GM18951 (cell line): ENCODE measurements around the gene TEAD4.

ENCODE experiments used
- POLR2A ChIP-seq: IDR thresholded peaks from 4 replicates; pipeline ENCODE4 v1.6.1; 2011; ENCODE audit warnings: mild to moderate bottlenecking; ENCODE audit not compliant: insufficient read length, insufficient read depth; ENCODE audit errors: extremely low read depth
- in situ Hi-C: fragments of 300-500 bp; cut with MboI; formaldehyde crosslinking; loops from one replicate; pipeline ENCODE4 v1.12.0; 2022; ENCODE audit warnings: low sequenced_read_pairs, mixed read lengths, inconsistent platforms; ENCODE audit not compliant: unreplicated experiment

TEAD4 gene

GRCh38 chr12:2959192-2959504, at the start of gene TEAD4:
Gene TEAD4, plus strand, starts transcription at chr12:2959397.
- TF ChIP-seq POLR2A, result no peak
- in situ Hi-C loops, result no loop called here

- in situ Hi-C loops, result no loop called here
- no peak for TF ChIP-seq POLR2A
Observed at GRCh38 chr12:2912216-2912575, 47.0 kb upstream of the TEAD4 start.

GRCh38 chr12:2919249-2919648, 39.9 kb upstream of the TEAD4 start:
- in situ Hi-C loops, result no loop called here

GRCh38 chr12:2922329-2922728, 36.9 kb upstream of the TEAD4 start:
- in situ Hi-C loops, result no loop called here
- no peak for TF ChIP-seq POLR2A

More at GRCh38 chr12:2919249-2919648, 39.9 kb upstream of the TEAD4 start:
- TF ChIP-seq POLR2A, result no peak

- TF ChIP-seq POLR2A, result no peak
- in situ Hi-C loops, result no loop called here
Observed at GRCh38 chr12:2923057-2923456, 36.1 kb upstream of the TEAD4 start.

- in situ Hi-C loops, result no loop called here
- no peak for TF ChIP-seq POLR2A
Observed at GRCh38 chr12:2924019-2924418, 35.2 kb upstream of the TEAD4 start.

GRCh38 chr12:2925322-2925995, 33.7 kb upstream of the TEAD4 start:
- in situ Hi-C loops, result no loop called here
- no peak for TF ChIP-seq POLR2A

GRCh38 chr12:2930865-2931264, 28.3 kb upstream of the TEAD4 start:
- no peak for TF ChIP-seq POLR2A
- in situ Hi-C loops, result no loop called here

- TF ChIP-seq POLR2A, result no peak
- in situ Hi-C loops, result no loop called here
Observed at GRCh38 chr12:2933586-2933985, 25.6 kb upstream of the TEAD4 start.

GRCh38 chr12:2934371-2934770, 24.8 kb upstream of the TEAD4 start:
- in situ Hi-C loops, result no loop called here
- no peak for TF ChIP-seq POLR2A

GRCh38 chr12:2936301-2936700, 22.9 kb upstream of the TEAD4 start:
- no peak for TF ChIP-seq POLR2A
- in situ Hi-C loops, result no loop called here

- no peak for TF ChIP-seq POLR2A
- in situ Hi-C loops, result no loop called here
Observed at GRCh38 chr12:2937500-2937899, 21.7 kb upstream of the TEAD4 start.

GRCh38 chr12:2939191-2939590, 20.0 kb upstream of the TEAD4 start:
- TF ChIP-seq POLR2A, result no peak

GRCh38 chr12:2940564-2940963, 18.6 kb upstream of the TEAD4 start:
- TF ChIP-seq POLR2A, result no peak
- in situ Hi-C loops, result no loop called here

More at GRCh38 chr12:2939191-2939590, 20.0 kb upstream of the TEAD4 start:
- in situ Hi-C loops, result no loop called here

- TF ChIP-seq POLR2A, result no peak
- in situ Hi-C loops, result no loop called here
Observed at GRCh38 chr12:2941524-2941923, 17.7 kb upstream of the TEAD4 start.
